Lung microvascular endothelial cell (primary cell): Measurements from ENCODE around the gene BNC2. TPM values are rescaled to one million over a fixed set of nuclear protein-coding genes. Genes with fewer than 3 reads are reported as not detected.
A peak's percentile ranks its signal among the peaks of the same experiment; 100 is the strongest.

Experiments used
- DNase-seq, 2 donors: peaks; one replicate each; pipeline versions ENCODE4 v3.0.0 to v3.0.0-alpha.2; 2010; ENCODE audit warnings: low read depth in 2 of 2
- total RNA-seq: library from RNA; depleted of rRNA; stranded (reverse); fragments of >200 nt; gene quantifications from 2 replicates; pipeline ENCODE4 v1.2.1, GENCODE V29; 2014

The BNC2 gene
- total RNA-seq, 1 donor from 2014 or later: 3.4 TPM

- DNase-seq: no peak
Measured at GRCh38 chr9:16680541-16680940, 189.9 kb downstream of the BNC2 start.

- DNase-seq: peak in 1 of 2 donors; percentile 11
Measured at GRCh38 chr9:16679327-16679821, 191.1 kb downstream of the BNC2 start.

- no peak for DNase-seq
Measured at GRCh38 chr9:16676519-16676918, 194.0 kb downstream of the BNC2 start.

GRCh38 chr9:16675131-16675530 lies 195.3 kb downstream of the BNC2 start:
- no peak for DNase-seq

GRCh38 chr9:16673171-16673570 lies 197.3 kb downstream of the BNC2 start:
- DNase-seq: peak in 1 of 2 donors; percentile 17

GRCh38 chr9:16672501-16672900 lies 198.0 kb downstream of the BNC2 start:
- DNase-seq: no peak

- DNase-seq: no peak
Measured at GRCh38 chr9:16671591-16672137, 198.8 kb downstream of the BNC2 start.

- DNase-seq: peak in 1 of 2 donors; percentile 70
Measured at GRCh38 chr9:16670791-16671190, 199.7 kb downstream of the BNC2 start.

- no peak for DNase-seq
Measured at GRCh38 chr9:16668734-16669295, 201.7 kb downstream of the BNC2 start.

- no peak for DNase-seq
Measured at GRCh38 chr9:16664211-16664610, 206.3 kb downstream of the BNC2 start.

- no peak for DNase-seq
Measured at GRCh38 chr9:16661816-16662215, 208.7 kb downstream of the BNC2 start.

GRCh38 chr9:16659096-16659495 lies 211.4 kb downstream of the BNC2 start:
- DNase-seq: no peak

- no peak for DNase-seq
Measured at GRCh38 chr9:16656432-16657169, 213.9 kb downstream of the BNC2 start.

GRCh38 chr9:16654596-16655126 lies 215.8 kb downstream of the BNC2 start:
- DNase-seq: no peak

- peak; percentile 4 to 30 for DNase-seq
Measured at GRCh38 chr9:16653491-16654399, 216.7 kb downstream of the BNC2 start.

GRCh38 chr9:16652582-16652981 lies 217.9 kb downstream of the BNC2 start:
- peak in 1 of 2 donors; percentile 29 for DNase-seq

GRCh38 chr9:16651446-16651964 lies 219.0 kb downstream of the BNC2 start:
- no peak for DNase-seq

- peak in 1 of 2 donors; percentile 67 for DNase-seq
Measured at GRCh38 chr9:16645970-16646369, 224.5 kb downstream of the BNC2 start.

- no peak for DNase-seq
Measured at GRCh38 chr9:16642421-16643109, 227.9 kb downstream of the BNC2 start.

GRCh38 chr9:16640649-16641048 lies 229.8 kb downstream of the BNC2 start:
- peak in 1 of 2 donors; percentile 16 for DNase-seq

- DNase-seq: no peak
Measured at GRCh38 chr9:16639644-16640043, 230.8 kb downstream of the BNC2 start.
